B cell (primary cell): ENCODE results near the gene CKAP2L. TPM values are rescaled to one million over a fixed set of nuclear protein-coding genes. Genes with fewer than 3 reads are reported as not detected.

ENCODE experiments used
- ATAC-seq: fragments of 200-7000 bp; cut with Tn5 transposase; one replicate; pipeline ENCODE4 v1.10.0; 2021; ENCODE audit warnings: low read depth, mild to moderate bottlenecking, moderate number of reproducible peaks, moderate library complexity
- CTCF ChIA-PET: fragments of 350-600 bp; sonication (Branson Sonifier 250); formaldehyde crosslinking; loops from one replicate; lab custom pipeline; 2021; ENCODE audit warnings: antibody characterized with exemption, inconsistent platforms; lab: Charles Lee
- POLR2A ChIA-PET: fragments of 350-600 bp; sonication (Branson Sonifier 250); formaldehyde crosslinking; loops from one replicate; lab custom pipeline; 2021; ENCODE audit warnings: antibody characterized with exemption; lab: Charles Lee
- DNase-seq: peaks from one replicate; pipeline ENCODE4 v3.0.0; 2013
- H2AFZ ChIP-seq: 2 replicates; pipeline ENCODE4 v1.6.1; 2012; ENCODE audit warnings: mild to moderate bottlenecking, low read depth, low read length; ENCODE audit not compliant: insufficient read depth, poor library complexity, severe bottlenecking
- H3K27ac ChIP-seq, 2 donors: 1 replicate in 1 of 2; 2 replicates in 1 of 2; pipeline ENCODE4 v1.5.1; 2012 to 2013; ENCODE audit warnings: low read length in 2 of 2, mild to moderate bottlenecking in 2 of 2, moderate library complexity in 1 of 2
- H3K27me3 ChIP-seq, 4 experiments: fragments of 200-600 bp in 1 of 4; sonication (generic) in 1 of 4; replicated peaks in 1 of 4; 1 replicate in 2 of 4; 2 replicates in 2 of 4; pipeline versions ENCODE4 v1.6.1 to v1.7.0; 2013 to 2016; ENCODE audit warnings: low read length in 3 of 4, mild to moderate bottlenecking in 2 of 4, mixed read lengths in 1 of 4, moderate library complexity in 1 of 4; ENCODE audit not compliant: insufficient read depth in 4 of 4, control insufficient read depth in 3 of 4; ENCODE audit errors: control extremely low read depth in 1 of 4
- H3K36me3 ChIP-seq, 2 experiments: replicated peaks in 1 of 2; 1 replicate in 1 of 2; 2 replicates in 1 of 2; pipeline versions ENCODE4 v1.6.1 to v1.7.1; 2013; ENCODE audit warnings: low read length in 1 of 2; ENCODE audit not compliant: insufficient read depth in 2 of 2, control insufficient read depth in 1 of 2; ENCODE audit errors: control extremely low read depth in 1 of 2, extremely low read depth in 1 of 2
- H3K4me1 ChIP-seq, 2 donors: fragments of 200-600 bp in 1 of 2; sonication (generic) in 1 of 2; 1 replicate in 1 of 2; 2 replicates in 1 of 2; pipeline versions ENCODE4 v1.5.1 to v1.6.1; 2013 to 2017; ENCODE audit warnings: low read length in 2 of 2; ENCODE audit not compliant: control insufficient read depth in 2 of 2, insufficient read depth in 2 of 2
- H3K4me2 ChIP-seq: replicated peaks from 2 replicates; pipeline ENCODE3; 2012; ENCODE audit warnings: mild to moderate bottlenecking, low read depth, low read length; ENCODE audit not compliant: poor library complexity, severe bottlenecking
- H3K4me3 ChIP-seq, 5 experiments: fragments of 200-600 bp in 1 of 5; sonication (generic) in 1 of 5; 1 replicate in 3 of 5; 2 replicates in 2 of 5; pipeline versions ENCODE4 v1.5.1 to v1.7.0; 2011 to 2016; ENCODE audit warnings: low read length in 4 of 5, mild to moderate bottlenecking in 4 of 5, low read depth in 2 of 5, control low read depth in 1 of 5, moderate library complexity in 1 of 5; ENCODE audit not compliant: insufficient read depth in 1 of 5; ENCODE audit errors: control extremely low read depth in 1 of 5, extremely low read depth in 1 of 5
- H3K79me2 ChIP-seq: fragments of 200-600 bp; sonication (generic); one replicate; pipeline ENCODE4 v1.6.0; 2016; ENCODE audit warnings: low read length; ENCODE audit not compliant: control insufficient read depth, insufficient read depth
- H3K9ac ChIP-seq: fragments of 200-600 bp; sonication (generic); 2 replicates; pipeline ENCODE4 v1.6.1; 2017; ENCODE audit warnings: mild to moderate bottlenecking, low read length, moderate library complexity
- H3K9me3 ChIP-seq, 3 donors: one replicate each; pipeline versions ENCODE4 v1.6.1 to v1.7.1; 2013; ENCODE audit warnings: low read length in 2 of 3; ENCODE audit not compliant: control insufficient read depth in 2 of 3, insufficient read depth in 1 of 3; ENCODE audit errors: control extremely low read depth in 1 of 3
- H4K20me1 ChIP-seq: 2 replicates; pipeline ENCODE4 v1.6.0; 2012; ENCODE audit warnings: mild to moderate bottlenecking, low read length; ENCODE audit not compliant: insufficient read depth, control insufficient read depth, poor library complexity, severe bottlenecking
- H3K27ac Mint-ChIP-seq: one replicate; pipeline ENCODE4 v1.8.0; 2021; ENCODE audit warnings: mixed read lengths
- H3K27me3 Mint-ChIP-seq: one replicate; pipeline ENCODE4 v1.8.0; 2021; ENCODE audit warnings: mixed read lengths
- H3K4me1 Mint-ChIP-seq: one replicate; pipeline ENCODE4 v1.8.0; 2021; ENCODE audit warnings: mixed read lengths
- H3K4me3 Mint-ChIP-seq: one replicate; pipeline ENCODE4 v1.8.0; 2021; ENCODE audit warnings: mixed read lengths
- H3K9me3 Mint-ChIP-seq: one replicate; pipeline ENCODE4 v1.8.0; 2022; ENCODE audit warnings: mixed read lengths; ENCODE audit not compliant: insufficient read depth
- CTCF ChIP-seq: fragments of 200-600 bp; IDR thresholded peaks from one replicate; pipeline ENCODE4 v1.8.0; 2022; ENCODE audit warnings: antibody characterized with exemption, mild to moderate bottlenecking
- EZH2 ChIP-seq: IDR thresholded peaks from 2 replicates; pipeline ENCODE4 v1.6.1; 2012; ENCODE audit warnings: borderline replicate concordance, low read depth, mild to moderate bottlenecking, moderate library complexity, low read length; ENCODE audit not compliant: insufficient read depth, poor library complexity, severe bottlenecking
- WGBS: methylation state at CpG from one replicate; pipeline ENCODE4 v1.1.5; 2013; ENCODE audit warnings: missing lambda C conversion rate; ENCODE audit not compliant: insufficient coverage; 5-methylcytosine and 5-hydroxymethylcytosine counted together
- intact Hi-C: fragments of 100-400 bp; cut with micrococcal nuclease; formaldehyde crosslinking; loops from one replicate; pipeline ENCODE4 v1.10.0; 2022
- polyA plus RNA-seq: library from polyadenylated mRNA; depleted of rRNA; stranded (reverse); fragments of >200 nt; gene quantifications from 2 replicates; pipeline ENCODE4 v1.2.3, GENCODE V29; 2012
- total RNA-seq, 2 donors: library from RNA; stranded (reverse); fragments of 120-200 nt in 1 of 2; gene quantifications; 1 replicate in 1 of 2; 2 replicates in 1 of 2; pipeline versions ENCODE4 v1.2.3 to v1.2.4, GENCODE V29; 2013 to 2022

Gene CKAP2L
- total and polyA plus RNA-seq, 2 donors (not counting 1 experiment from before 2014, with no cell fraction given): 0.01 to 0.25 TPM

GRCh38 chr2:112737542-112738232, 26.7 kb downstream of the CKAP2L start:
- Mint-ChIP-seq H3K27me3 (no peaks in the 10 kb centered on the region), H3K4me1 (no peaks in the 10 kb centered on the region), H3K4me3 (no peak overlapping the region), H3K27ac (no peak overlapping the region), H3K9me3 (no peaks in the 10 kb centered on the region)
- no peaks in the 10 kb centered on the region for H3K4me1 ChIP-seq
- no peaks in the 10 kb centered on the region for H3K27me3 ChIP-seq
- no peaks in the 10 kb centered on the region for H3K79me2 ChIP-seq
- H3K4me3 ChIP-seq: no peak overlapping the region
- peaks cover 0 to 5% of the 10 kb centered on the region in 2 experiments for H3K36me3 ChIP-seq
- no peaks in the 10 kb centered on the region for H3K9me3 ChIP-seq
- no peaks in the 10 kb centered on the region for H4K20me1 ChIP-seq
- no CpG with 5 or more reads among the region's 1 CpG for WGBS
- TF ChIP-seq CTCF (no peak), EZH2 (no peak)
- no peak overlapping the region for H3K27ac ChIP-seq
- H3K4me2 ChIP-seq: no peak overlapping the region
- ChIA-PET POLR2A (no interaction called here), CTCF (interaction anchor here (0.6 to 19.8 kb wide), 4 partner anchors 10 to 222 kb away, joined by 3 to 496 read pairs (median 6); no protein-coding TSS in a partner anchor)
- no peak for DNase-seq
- ATAC-seq: no peak
- intact Hi-C loops: no loop called here
- no peak overlapping the region for H3K9ac ChIP-seq
- no peak overlapping the region for H2AFZ ChIP-seq

GRCh38 chr2:112733871-112734270, 30.5 kb downstream of the CKAP2L start:
- WGBS: no CpG with 5 or more reads among the region's 1 CpG
- H3K27me3 Mint-ChIP-seq: no peaks in the 10 kb centered on the region
- H4K20me1 ChIP-seq: no peaks in the 10 kb centered on the region
- intact Hi-C loops: no loop called here
- H3K9ac ChIP-seq: no peak overlapping the region
- H3K27ac ChIP-seq: no peak overlapping the region
- H3K9me3 Mint-ChIP-seq: no peaks in the 10 kb centered on the region
- ATAC-seq (no peak), DNase-seq (no peak)
- H3K4me1 Mint-ChIP-seq: no peaks in the 10 kb centered on the region
- TF ChIP-seq EZH2: no peak
- TF ChIP-seq CTCF: no peak
- H3K27me3 ChIP-seq: no peaks in the 10 kb centered on the region
- H3K4me3 ChIP-seq: no peak overlapping the region
- H3K79me2 ChIP-seq: no peaks in the 10 kb centered on the region
- no peaks in the 10 kb centered on the region for H3K9me3 ChIP-seq
- H3K27ac Mint-ChIP-seq: no peak overlapping the region
- H3K4me3 Mint-ChIP-seq: no peak overlapping the region
- POLR2A ChIA-PET: no interaction called here
- CTCF ChIA-PET: interaction anchor here (19.8 kb wide), 1 partner anchor 104 kb away, joined by 496 read pairs; no protein-coding TSS in a partner anchor
- no peak overlapping the region for H3K4me2 ChIP-seq
- no peak overlapping the region for H2AFZ ChIP-seq
- H3K4me1 ChIP-seq: no peaks in the 10 kb centered on the region
- H3K36me3 ChIP-seq: peaks cover 0 to 4% of the 10 kb centered on the region in 2 experiments
